Epithelial cell of proximal tubule (primary cell): Measurements from ENCODE around the gene PYURF. TPM values are rescaled to one million over a fixed set of nuclear protein-coding genes. Genes with fewer than 3 reads are reported as not detected.

ENCODE experiments used
- DNase-seq: peaks from one replicate; pipeline ENCODE4 v3.0.0-alpha.2; 2011; ENCODE audit warnings: low read depth
- H3K4me3 ChIP-seq: 2 replicates; pipeline ENCODE4 v1.5.1; 2011; ENCODE audit warnings: low read depth, mild to moderate bottlenecking, low read length
- CTCF ChIP-seq: conservative IDR thresholded peaks from 2 replicates; pipeline ENCODE4 v1.5.1; 2012; ENCODE audit warnings: low read depth, mild to moderate bottlenecking, low read length
- total RNA-seq: library from RNA; depleted of rRNA; stranded (reverse); fragments of >200 nt; gene quantifications from 2 replicates; pipeline ENCODE4 v1.2.3, GENCODE V29; 2015

The PYURF gene
- total RNA-seq, 1 donor from 2014 or later: 32.9 TPM

GRCh38 chr4:88478247-88478646 is 45.3 kb downstream of the PYURF start:
- H3K4me3 ChIP-seq: no peak overlapping the region
- DNase-seq: no peak
- no peak for TF ChIP-seq CTCF

GRCh38 chr4:88477229-88477860 is 46.2 kb downstream of the PYURF start:
- TF ChIP-seq CTCF: no peak

More at GRCh38 chr4:88477229-88477860, 46.2 kb downstream of the PYURF start:
- H3K4me3 ChIP-seq: no peak overlapping the region
- no peak for DNase-seq

Other genes starting within 250 kb of the PYURF start
- 7.1 and 12.0 TPM in 2 replicates for gene PPM1K, start 239.2 kb downstream of the PYURF start, total RNA-seq
- gene HERC6, start 144.9 kb downstream of the PYURF start, total RNA-seq: 2.4 and 5.4 TPM in 2 replicates
- gene HERC5, start 66.7 kb downstream of the PYURF start, total RNA-seq: 1.2 and 2.0 TPM in 2 replicates
- gene HERC3, start 68.7 kb upstream of the PYURF start, total RNA-seq: 5.1 and 14.0 TPM in 2 replicates
- gene NAP1L5, start 174.1 kb upstream of the PYURF start, total RNA-seq: 1.4 and 3.5 TPM in 2 replicates